ENCODE data around the gene LCN12.
"Not testable (repeated sequence)": the region's sequence is repeated elsewhere in the genome, so short reads cannot be mapped to it uniquely, and the experiment has no call there.

The LCN12 gene

DNA sequence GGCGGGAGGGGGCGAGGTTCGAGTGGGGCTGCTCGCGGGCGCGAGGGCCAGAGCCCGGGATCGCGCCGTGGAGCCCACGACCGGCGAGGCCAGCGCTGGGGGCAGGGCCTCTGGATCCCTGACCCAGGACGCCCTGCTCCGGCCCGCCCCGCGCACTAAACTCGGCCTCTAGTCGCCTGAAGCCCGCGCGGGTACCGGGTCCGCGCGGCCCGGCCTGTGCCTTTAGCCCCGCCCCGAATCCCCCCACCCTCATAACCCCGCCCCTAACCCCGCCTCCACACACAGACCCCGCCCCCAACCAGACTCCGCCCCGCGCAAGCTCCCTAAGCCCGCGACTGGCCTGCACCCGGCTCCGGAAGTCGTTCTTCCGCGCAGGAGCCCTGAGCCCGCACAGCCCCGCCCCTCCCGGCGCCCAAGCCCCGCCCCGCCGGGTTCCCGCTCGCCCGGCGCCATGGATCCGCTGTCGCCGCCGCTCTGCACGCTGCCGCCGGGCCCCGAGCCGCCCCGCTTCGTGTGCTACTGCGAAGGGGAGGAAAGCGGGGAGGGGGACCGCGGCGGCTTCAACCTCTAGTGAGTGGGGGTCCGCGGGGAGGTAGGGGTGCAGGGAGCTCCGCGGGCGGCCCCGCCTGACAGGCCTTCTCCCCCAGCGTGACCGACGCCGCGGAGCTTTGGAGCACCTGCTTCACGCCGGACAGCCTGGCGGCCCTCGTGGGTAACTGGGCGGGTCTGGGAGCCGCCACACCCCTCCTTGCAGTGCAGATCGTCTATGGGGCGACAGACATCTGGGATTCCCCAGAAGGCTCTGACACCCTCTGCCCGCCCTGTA lies 40.1 kb downstream of the LCN12 start, which contains the start of gene PAXX:
PAXX (plus strand) TSS at position 430 of the 826 bp plus-strand sequence; CDS start at position 452, 22 bp downstream.
- peak; percentile 89 for DNase-seq (ENCODE audit: low read depth)

DNA sequence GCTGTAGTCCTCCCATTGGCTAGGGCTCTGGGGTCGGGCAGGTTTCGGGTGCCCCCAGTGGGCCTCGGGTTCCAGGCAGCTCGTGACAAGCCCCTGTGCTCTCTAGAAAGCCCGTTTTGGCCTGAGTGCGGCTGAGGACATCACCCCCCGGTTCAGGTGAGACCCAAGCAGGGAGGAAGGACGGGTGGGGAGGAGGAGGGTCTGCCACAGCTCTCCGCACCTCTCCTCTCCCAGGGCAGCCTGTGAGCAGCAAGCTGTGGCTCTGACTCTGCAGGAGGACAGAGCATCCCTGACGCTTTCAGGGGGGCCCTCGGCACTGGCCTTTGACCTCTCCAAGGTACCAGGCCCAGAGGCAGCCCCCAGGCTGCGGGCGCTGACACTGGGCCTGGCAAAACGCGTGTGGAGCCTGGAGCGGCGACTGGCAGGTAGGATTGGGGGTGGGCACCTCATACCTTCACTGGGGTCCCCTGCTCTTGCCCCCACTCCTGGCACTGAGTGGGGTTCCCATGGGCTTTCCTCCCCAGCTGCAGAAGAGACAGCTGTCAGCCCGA lies 40.8 kb downstream of the LCN12 start:
- DNase-seq (ENCODE audit: low read depth): no peak

DNA sequence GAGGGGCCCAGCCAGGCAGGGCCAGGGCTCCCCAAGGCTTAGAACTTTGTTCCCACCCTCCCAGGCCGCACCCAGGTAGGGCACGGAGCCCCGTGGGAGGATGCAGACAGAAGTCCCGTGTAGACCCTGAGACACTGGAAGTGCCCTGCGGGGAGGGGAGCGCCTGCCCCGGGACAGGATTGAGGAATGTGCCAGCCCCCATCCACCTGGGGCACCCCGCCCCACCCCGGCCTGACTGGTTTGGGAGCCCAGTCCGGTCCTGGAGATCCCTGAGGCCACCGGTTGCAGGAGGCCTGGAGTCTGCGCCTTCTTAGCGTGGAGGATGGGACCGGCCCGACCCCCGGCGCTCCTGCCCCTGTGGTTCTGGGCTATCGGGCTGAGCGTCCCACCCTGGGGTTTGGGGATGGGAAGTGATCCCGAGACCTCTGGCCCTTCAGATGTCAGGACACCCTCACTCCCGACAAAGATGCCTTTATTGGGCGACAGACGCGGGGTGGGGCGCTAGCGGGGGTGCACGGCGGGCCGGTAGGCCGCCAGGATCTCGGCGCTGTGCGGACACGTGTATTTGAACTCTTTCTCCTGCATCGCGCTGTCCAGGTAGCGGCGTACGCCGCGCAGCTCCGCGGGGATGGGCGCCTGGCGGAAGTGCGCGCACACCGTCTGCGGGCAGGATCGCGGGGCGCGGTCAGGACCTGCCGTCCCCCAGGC lies 42.3 kb downstream of the LCN12 start:
- DNase-seq (ENCODE audit: low read depth): no peak

DNA sequence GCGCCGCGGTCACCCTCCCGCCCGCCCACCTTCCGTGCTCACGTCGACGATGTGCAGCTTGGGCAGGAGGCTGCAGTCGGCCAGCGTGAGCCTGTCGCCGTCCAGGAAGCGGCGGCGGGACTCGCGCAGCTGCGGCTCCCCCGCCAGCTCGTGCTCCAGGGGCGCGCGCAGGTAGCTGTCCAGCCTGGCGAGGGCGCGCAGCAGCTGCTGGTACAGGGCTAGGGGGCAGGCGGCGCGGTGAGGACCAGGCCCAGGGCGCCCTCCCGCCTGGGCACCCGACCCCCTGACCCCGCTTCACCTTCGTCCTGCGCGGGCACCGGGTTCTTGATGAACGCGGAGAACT lies 42.8 kb downstream of the LCN12 start:
- DNase-seq (ENCODE audit: low read depth): no peak

DNA sequence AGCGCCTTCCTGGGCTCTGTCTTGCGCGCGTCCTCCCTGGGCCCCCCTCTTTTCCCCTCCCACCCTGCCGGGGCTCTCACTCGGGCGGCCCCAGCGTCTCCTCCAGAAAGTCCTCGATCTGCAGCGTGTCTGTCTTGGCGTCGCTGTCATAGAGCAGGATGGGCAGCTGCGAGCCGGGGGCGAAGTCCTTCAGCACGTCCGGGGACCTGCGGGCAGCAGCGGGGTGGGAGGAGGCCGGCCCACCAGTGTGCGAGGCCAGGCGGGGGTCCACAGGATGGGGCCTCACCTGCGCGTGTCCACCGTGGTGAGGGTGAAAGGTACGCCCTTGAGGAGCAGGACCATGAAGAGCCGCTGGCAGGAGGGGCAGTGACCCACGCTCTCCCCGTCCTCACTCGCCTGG lies 43.3 kb downstream of the LCN12 start:
- no peak for DNase-seq (ENCODE audit: low read depth)

DNA sequence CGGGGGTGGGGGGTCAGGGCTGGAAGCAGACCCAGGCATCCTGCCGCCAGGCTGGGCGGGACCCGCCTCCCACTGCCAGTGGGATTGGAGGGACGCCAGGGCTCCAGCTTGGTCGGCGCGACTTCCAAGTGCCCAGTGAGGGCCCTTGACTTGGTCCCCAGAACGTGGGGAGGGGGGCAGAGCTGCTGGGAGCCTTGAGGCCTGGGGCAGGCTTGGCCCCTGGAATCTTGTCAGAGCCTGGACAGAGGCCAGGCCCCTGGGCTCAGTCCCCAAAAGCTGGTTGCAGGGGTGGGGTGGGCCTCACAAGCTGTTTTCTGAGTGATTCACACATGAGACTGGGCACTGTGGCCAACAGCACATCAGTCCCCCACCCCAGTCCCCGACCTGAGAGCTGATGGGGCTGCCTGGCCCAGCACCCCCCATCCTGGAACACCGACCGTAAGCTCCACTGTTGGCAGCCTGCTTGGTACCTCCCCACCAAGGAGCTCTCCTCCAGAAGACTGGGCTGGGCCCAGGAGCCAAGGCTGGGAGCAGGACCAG lies 43.8 kb downstream of the LCN12 start:
- no peak for DNase-seq (ENCODE audit: low read depth)

DNA sequence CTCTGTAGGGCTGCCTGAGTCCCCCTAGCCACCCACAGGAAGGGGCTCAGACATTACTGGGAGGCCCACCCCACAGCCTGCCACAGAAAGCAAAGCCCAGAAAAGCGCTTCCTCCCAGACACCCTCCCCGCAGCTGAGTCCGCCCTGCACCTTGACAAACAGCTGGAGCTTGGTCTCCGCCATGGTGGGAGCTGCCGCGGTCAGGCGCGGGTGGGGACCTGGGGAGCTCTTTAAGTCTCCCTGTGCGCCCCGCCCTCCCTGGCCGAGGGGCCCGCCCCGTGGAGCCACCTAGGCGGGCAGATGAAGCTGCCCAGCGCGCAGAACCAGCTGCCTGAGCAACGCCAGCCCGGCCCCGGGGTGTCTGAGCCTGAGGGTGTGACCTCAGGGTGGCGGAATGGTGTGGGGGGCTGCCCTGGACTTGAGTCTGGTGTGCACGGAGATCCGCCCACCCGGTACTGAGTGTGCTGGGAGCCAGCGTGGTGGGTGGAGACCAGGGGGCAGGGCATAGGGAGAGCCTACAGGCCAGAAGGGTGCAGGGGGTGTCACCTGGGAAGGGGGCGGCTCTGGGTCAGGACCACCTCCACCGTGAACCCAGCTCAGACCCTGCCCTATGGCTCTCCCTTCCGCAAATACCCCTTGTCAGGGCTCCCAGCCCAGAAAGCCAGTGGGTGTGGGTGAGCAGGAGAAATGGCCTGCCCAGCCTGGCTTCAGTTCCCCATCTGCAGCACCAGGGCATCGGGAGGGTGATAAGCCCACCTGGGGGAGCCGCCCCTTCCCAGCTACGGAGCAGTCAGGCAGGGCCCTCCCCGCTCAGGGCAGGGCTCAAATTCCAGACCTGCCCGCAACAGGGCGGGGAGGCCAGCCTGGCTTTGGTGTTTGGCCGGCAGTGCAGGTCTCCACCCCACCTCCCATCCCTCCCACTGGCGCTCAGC lies 44.6 kb downstream of the LCN12 start, which contains the start of gene CLIC3:
CLIC3 (minus strand) TSS at position 208 of the 932 bp plus-strand sequence; CDS start at position 183, 25 bp downstream.
- no peak for DNase-seq (ENCODE audit: low read depth)

DNA sequence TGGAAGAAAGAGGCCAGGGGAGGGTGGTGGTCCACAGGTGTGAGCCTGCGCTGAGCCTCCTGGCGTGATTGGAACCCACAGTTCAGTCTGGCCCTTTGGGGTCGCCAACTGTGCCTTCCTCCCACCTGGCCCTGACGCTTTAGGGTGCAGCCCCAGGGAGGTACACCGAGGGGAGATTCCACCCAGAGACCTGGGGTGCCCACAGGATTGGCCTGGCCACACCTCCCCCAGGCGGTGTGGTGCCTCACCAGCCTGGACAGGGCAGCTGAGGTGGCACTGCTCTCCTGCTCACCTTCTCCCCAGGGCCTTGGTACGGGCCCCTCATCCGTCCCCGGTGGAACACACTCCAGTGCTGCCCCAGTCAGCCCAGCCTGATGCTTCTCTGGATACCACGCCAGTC lies 45.3 kb downstream of the LCN12 start:
- no peak for DNase-seq (ENCODE audit: low read depth)

DNA sequence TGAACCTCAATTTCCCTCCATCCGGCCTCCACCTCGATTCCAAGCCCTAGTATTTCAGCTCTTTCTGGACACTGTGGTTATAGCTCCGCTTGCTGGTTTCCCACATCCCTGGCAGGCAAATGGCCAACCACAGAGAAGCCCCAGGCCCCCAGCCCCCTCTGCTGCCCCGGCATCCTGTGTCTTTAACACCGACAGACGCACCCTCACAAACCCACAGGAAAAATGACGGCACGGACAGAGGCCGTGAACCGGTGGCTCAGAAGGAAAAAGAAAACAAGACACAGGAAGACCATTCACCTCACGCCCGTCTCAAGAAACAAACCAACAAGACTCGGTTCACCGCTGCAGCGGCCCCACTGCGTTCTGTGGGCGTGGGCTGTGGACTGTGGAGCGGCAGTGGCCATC lies 45.8 kb downstream of the LCN12 start:
- no peak for DNase-seq (ENCODE audit: low read depth)

DNA sequence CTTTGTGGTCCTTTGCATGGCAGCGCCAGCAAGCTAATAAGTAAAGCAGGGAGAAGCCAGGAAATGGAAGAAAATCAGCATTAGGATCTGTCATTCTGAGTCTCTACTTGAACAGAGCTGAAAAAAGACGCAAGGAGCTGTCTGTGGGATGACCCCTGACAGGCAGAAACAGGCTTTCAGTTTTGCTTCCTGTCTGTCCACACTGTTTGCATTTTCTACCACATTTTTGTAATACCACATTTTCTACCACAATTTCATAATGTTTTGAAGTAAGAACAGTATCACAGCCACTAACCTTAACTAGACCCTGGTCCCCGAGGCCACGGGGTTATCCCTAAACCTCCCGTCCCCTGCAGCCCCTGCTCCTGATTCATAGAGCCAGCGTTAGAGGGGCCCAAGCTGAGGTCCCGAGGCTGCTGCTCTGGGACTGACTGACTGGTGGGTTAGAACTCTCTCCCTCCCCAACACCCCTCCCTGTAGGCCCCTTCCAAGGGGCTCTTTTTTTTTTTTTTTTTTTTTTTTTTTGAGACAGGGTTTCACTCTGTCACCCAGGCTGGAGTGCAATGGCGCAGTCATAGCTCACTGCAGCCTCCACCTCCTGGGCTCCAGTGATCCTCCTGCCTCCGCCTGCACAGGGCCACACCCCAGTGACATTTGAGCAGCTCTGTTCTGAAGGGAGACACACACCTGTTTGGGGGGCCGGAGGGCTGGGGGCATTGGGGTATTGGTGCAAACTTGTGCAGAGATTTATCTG lies 48.3 kb downstream of the LCN12 start:
- no peak for DNase-seq (ENCODE audit: low read depth)

DNA sequence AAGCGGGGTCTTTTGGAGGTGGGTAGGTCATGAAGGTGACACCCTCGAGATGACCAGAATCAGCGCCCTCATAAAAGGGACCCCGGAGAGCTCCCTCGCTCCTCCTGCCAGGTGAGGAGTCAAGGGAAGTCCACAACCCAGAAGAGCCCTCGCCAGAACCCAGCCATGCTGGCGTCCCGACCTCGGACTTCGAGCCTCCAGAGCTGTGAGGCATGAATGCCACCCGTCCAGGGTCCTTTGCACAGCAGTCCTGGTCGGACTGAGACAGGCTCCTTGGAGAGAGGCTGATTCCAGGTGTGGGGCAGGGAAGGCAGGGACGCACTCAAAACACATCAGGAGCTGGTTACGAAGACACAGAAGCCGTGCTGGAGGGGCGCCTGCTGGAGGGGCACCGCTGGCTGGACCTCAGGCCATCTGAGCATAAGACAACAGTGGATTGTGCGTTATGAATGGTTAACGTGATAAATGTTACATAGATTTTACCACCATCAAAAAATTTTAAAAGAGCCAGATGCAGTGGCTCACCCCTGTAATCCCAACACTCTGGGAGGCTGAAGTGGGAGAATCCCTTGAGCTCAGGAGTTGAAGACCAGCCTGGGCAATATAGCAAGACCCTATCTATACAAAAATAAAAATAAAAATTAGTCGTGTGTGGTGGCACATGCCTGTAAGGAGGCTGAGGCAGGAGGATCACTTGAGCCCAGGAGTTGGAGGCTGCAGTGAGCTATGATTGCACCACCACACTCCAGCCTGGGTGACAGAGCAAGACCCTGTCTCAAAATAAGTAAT lies 50.0 kb downstream of the LCN12 start:
- no peak for DNase-seq (ENCODE audit: low read depth)

DNA sequence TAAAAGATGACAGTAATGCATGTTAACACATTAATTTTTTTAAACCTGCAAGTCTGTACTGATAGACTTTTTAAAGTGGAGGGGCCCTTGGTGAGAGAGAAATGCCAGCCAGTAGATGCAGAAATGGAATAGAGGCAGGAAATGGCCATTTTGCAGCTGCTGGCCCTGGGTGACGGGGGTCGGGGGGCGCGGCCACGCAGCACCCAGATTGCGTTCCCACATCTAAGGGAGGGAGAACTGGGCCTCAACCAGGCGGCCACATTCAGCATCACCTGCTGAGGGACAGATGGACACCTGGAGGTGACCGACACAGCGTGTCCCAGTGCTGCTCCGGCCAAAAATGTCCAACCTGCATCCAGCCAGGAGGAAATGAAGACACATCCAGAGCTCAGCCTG lies 50.6 kb downstream of the LCN12 start:
- no peak for DNase-seq (ENCODE audit: low read depth)

DNA sequence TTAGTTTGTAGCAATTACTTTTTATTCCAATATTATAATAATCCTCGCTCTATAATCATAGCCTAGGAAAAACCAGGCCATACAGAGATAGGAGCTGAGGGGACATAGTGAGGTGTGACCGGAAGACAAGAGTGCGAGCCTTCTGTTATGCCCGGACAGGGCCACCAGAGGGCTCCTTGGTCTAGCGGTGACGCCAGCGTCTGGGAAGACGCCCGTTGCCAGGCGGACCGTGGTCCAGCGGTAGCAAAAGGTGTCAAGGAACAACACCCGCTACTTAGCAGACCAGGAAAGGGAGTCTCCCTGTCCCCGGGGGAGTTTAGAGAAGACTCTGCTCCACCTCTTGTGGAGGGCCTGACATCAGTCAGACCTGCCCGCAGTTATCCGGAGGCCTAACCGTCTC lies 52.2 kb downstream of the LCN12 start:
- DNase-seq (ENCODE audit: low read depth): not testable (repeated sequence)

All from activated T-helper 9 cell treated with anti-CD3 and anti-CD28 coated beads, Interleukin-2, amount 50 U/mL, for 16 hours (primary cell).